GM23338 (cell line): ENCODE measurements around the gene TNS1. TPM values are rescaled to one million over a fixed set of nuclear protein-coding genes. Genes with fewer than 3 reads are reported as not detected.

Experiments
- ATAC-seq: fragments of 200-7000 bp; cut with Tn5 transposase; 3 replicates; pipeline ENCODE4 v1.9.1; 2020
- DNase-seq: peaks from one replicate; pipeline ENCODE4 v3.0.0-alpha.2; 2015; ENCODE audit warnings: low spot score
- H2AFZ ChIP-seq: fragments of 200-600 bp; sonication (generic); 2 replicates; pipeline ENCODE4 v1.8.0; 2016; ENCODE audit warnings: antibody characterized with exemption, mild to moderate bottlenecking, moderate library complexity
- H3F3A ChIP-seq: fragments of 200-600 bp; sonication (generic); replicated peaks from 2 replicates; pipeline ENCODE4 v1.8.0; 2017; ENCODE audit warnings: antibody characterized with exemption, mixed run types, low read depth
- H3K27ac ChIP-seq: fragments of 200-600 bp; sonication (generic); 2 replicates; pipeline ENCODE4 v1.6.1; 2016; ENCODE audit warnings: low read depth
- H3K27me3 ChIP-seq: fragments of 200-600 bp; sonication (generic); 2 replicates; pipeline ENCODE4 v1.8.0; 2016; ENCODE audit warnings: mild to moderate bottlenecking, mixed run types, moderate library complexity; ENCODE audit not compliant: insufficient read depth
- H3K36me3 ChIP-seq: fragments of 200-600 bp; sonication (generic); 2 replicates; pipeline ENCODE4 v1.8.0; 2016; ENCODE audit warnings: mild to moderate bottlenecking; ENCODE audit not compliant: insufficient read depth
- H3K4me1 ChIP-seq: fragments of 200-600 bp; sonication (generic); 2 replicates; pipeline ENCODE4 v1.8.0; 2016; ENCODE audit warnings: mild to moderate bottlenecking, moderate library complexity; ENCODE audit not compliant: insufficient read depth
- H3K4me2 ChIP-seq: fragments of 200-600 bp; sonication (generic); 2 replicates; pipeline ENCODE4 v1.7.1; 2017; ENCODE audit warnings: mixed run types
- H3K4me3 ChIP-seq: fragments of 200-600 bp; sonication (generic); 2 replicates; pipeline ENCODE4 v1.6.1; 2016; ENCODE audit warnings: mixed run types
- H3K79me2 ChIP-seq: fragments of 200-600 bp; sonication (generic); replicated peaks from 2 replicates; pipeline ENCODE4 v1.8.0; 2017; ENCODE audit warnings: mild to moderate bottlenecking; ENCODE audit not compliant: insufficient read depth
- H3K9me2 ChIP-seq: fragments of 200-600 bp; sonication (generic); 2 replicates; pipeline ENCODE4 v1.8.0; 2017; ENCODE audit not compliant: insufficient read depth
- H4K20me1 ChIP-seq: fragments of 200-600 bp; sonication (generic); replicated peaks from 2 replicates; pipeline ENCODE4 v1.8.0; 2017; ENCODE audit warnings: mild to moderate bottlenecking; ENCODE audit not compliant: insufficient read depth
- H3K27ac Mint-ChIP-seq: 2 replicates; pipeline ENCODE4 v1.8.0; 2020; ENCODE audit warnings: inconsistent platforms, mild to moderate bottlenecking, moderate library complexity, mixed read lengths
- H3K27me3 Mint-ChIP-seq: 3 replicates; pipeline ENCODE4 v1.8.0; 2022; ENCODE audit warnings: low read depth, mild to moderate bottlenecking, moderate library complexity, mixed read lengths, inconsistent platforms; ENCODE audit not compliant: insufficient read depth, poor library complexity
- H3K36me3 Mint-ChIP-seq: 3 replicates; pipeline ENCODE4 v1.8.0; 2021; ENCODE audit warnings: low read depth, mild to moderate bottlenecking, inconsistent platforms, moderate library complexity, mixed read lengths
- H3K4me1 Mint-ChIP-seq: 3 replicates; pipeline ENCODE4 v1.8.0; 2020; ENCODE audit warnings: mild to moderate bottlenecking, inconsistent platforms, mixed read lengths
- H3K4me3 Mint-ChIP-seq: 3 replicates; pipeline ENCODE4 v1.8.0; 2021; ENCODE audit warnings: moderate library complexity, mild to moderate bottlenecking, inconsistent platforms, mixed read lengths
- H3K9me3 Mint-ChIP-seq: 3 replicates; pipeline ENCODE4 v1.8.0; 2020; ENCODE audit warnings: moderate library complexity, mild to moderate bottlenecking, inconsistent platforms, mixed read lengths
- CREB1 ChIP-seq: fragments of 250-450 bp; sonication (Bioruptor Pico); IDR thresholded peaks from 2 replicates; pipeline ENCODE4 v1.5.0; 2020; ENCODE audit warnings: low read depth, mild to moderate bottlenecking, moderate library complexity
- EZH2 ChIP-seq: fragments of 200-600 bp; sonication (generic); IDR thresholded peaks from one replicate; pipeline ENCODE4 v1.8.0; 2017; ENCODE audit warnings: antibody characterized with exemption, mild to moderate bottlenecking, low read depth; ENCODE audit not compliant: unreplicated experiment
- REST ChIP-seq: IDR thresholded peaks from one replicate; pipeline ENCODE4 v1.6.1; 2018; ENCODE audit warnings: antibody characterized with exemption; ENCODE audit not compliant: unreplicated experiment
- STAT1 ChIP-seq: IDR thresholded peaks from one replicate; pipeline ENCODE4 v1.6.1; 2016; ENCODE audit warnings: antibody characterized with exemption; ENCODE audit not compliant: unreplicated experiment
- ZNF114 ChIP-seq: fragments of 250-450 bp; sonication (Bioruptor Pico); IDR thresholded peaks from 2 replicates; pipeline ENCODE4 v1.5.0; 2020; ENCODE audit warnings: mild to moderate bottlenecking, moderate library complexity
- ZNF462 ChIP-seq: fragments of 250-450 bp; sonication (Bioruptor Pico); IDR thresholded peaks from 2 replicates; pipeline ENCODE4 v1.5.0; 2020; ENCODE audit warnings: mild to moderate bottlenecking, moderate library complexity
- polyA plus RNA-seq: library from polyadenylated mRNA; unstranded; fragments of >200 nt; fragmentation: Nextera tagmentation; extraction: Ambion mirVana; gene quantifications from 2 replicates; pipeline ENCODE4 v1.2.1, GENCODE V29; 2016
- total RNA-seq: library from RNA; depleted of rRNA; stranded (reverse); fragments of >200 nt; shearing (Covaris generic); gene quantifications from 2 replicates; pipeline ENCODE4 v1.2.3, GENCODE V29; 2014

TNS1 gene
- total and polyA plus RNA-seq, 2 experiments from 2014 or later: 2.0 to 7.4 TPM

GRCh38 chr2:217808326-217808725 is 194.5 kb downstream of the TNS1 start:
- Histone ChIP-seq H2AFZ (no peak overlapping the region), H4K20me1 (no peaks in the 10 kb centered on the region), H3K27ac (no peak overlapping the region), H3K4me2 (no peak overlapping the region), H3K79me2 (no peaks in the 10 kb centered on the region), H3K4me1 (no peaks in the 10 kb centered on the region), H3K4me3 (no peak overlapping the region), H3K27me3 (no peaks in the 10 kb centered on the region), H3K36me3 (no peaks in the 10 kb centered on the region), H3K9me2 (no peaks in the 10 kb centered on the region), H3F3A (no peaks in the 10 kb centered on the region)
- Mint-ChIP-seq H3K4me1 (peaks cover 4% of the 10 kb centered on the region; the same call in 2 of the 3 replicates), H3K9me3 (peaks cover 3% of the 10 kb centered on the region; the same call in 2 of the 3 replicates), H3K36me3 (peaks cover 17% of the 10 kb centered on the region), H3K4me3 (no peak overlapping the region), H3K27me3 (peaks cover 12% of the 10 kb centered on the region), H3K27ac (no peak overlapping the region)
- no peak for ATAC-seq
- DNase-seq: no peak
- no peak for TF ChIP-seq ZNF114 (CRISPR knock-in tag)

GRCh38 chr2:217807753-217808152 is 195.0 kb downstream of the TNS1 start:
- Mint-ChIP-seq H3K4me1 (peaks cover 4% of the 10 kb centered on the region; the same call in 2 of the 3 replicates), H3K4me3 (no peak overlapping the region), H3K36me3 (peaks cover 17% of the 10 kb centered on the region), H3K27me3 (peaks cover 12% of the 10 kb centered on the region), H3K9me3 (peaks cover 3% of the 10 kb centered on the region; the same call in 2 of the 3 replicates), H3K27ac (no peak overlapping the region)
- H4K20me1 ChIP-seq: no peaks in the 10 kb centered on the region
- H3K36me3 ChIP-seq: no peaks in the 10 kb centered on the region
- no peaks in the 10 kb centered on the region for H3K79me2 ChIP-seq
- H3F3A ChIP-seq: no peaks in the 10 kb centered on the region
- ATAC-seq: no peak
- H3K4me3 ChIP-seq: no peak overlapping the region
- no peak overlapping the region for H3K4me2 ChIP-seq
- H3K9me2 ChIP-seq: no peaks in the 10 kb centered on the region
- no peaks in the 10 kb centered on the region for H3K4me1 ChIP-seq
- TF ChIP-seq STAT1: no peak
- no peak overlapping the region for H3K27ac ChIP-seq
- no peak for DNase-seq
- no peak overlapping the region for H2AFZ ChIP-seq
- no peaks in the 10 kb centered on the region for H3K27me3 ChIP-seq

- Histone ChIP-seq H3K4me1 (no peaks in the 10 kb centered on the region), H2AFZ (no peak overlapping the region), H3K9me2 (no peaks in the 10 kb centered on the region), H3K27me3 (no peaks in the 10 kb centered on the region), H3K4me2 (no peak overlapping the region), H3F3A (no peaks in the 10 kb centered on the region), H4K20me1 (no peaks in the 10 kb centered on the region), H3K27ac (no peak overlapping the region), H3K36me3 (no peaks in the 10 kb centered on the region), H3K4me3 (no peak overlapping the region), H3K79me2 (no peaks in the 10 kb centered on the region)
- no peak for TF ChIP-seq ZNF462 (CRISPR knock-in tag)
- no peak for TF ChIP-seq CREB1
- no peak for TF ChIP-seq EZH2
- TF ChIP-seq REST: no peak
- ATAC-seq: no peak
- Mint-ChIP-seq H3K4me3 (no peak overlapping the region), H3K27ac (no peak overlapping the region), H3K27me3 (peaks cover 9% of the 10 kb centered on the region), H3K36me3 (peaks cover 17% of the 10 kb centered on the region), H3K9me3 (peaks cover 3% of the 10 kb centered on the region; the same call in 2 of the 3 replicates), H3K4me1 (peaks cover 4% of the 10 kb centered on the region; the same call in 2 of the 3 replicates)
- DNase-seq: no peak
Measured at GRCh38 chr2:217807025-217807424, 195.8 kb downstream of the TNS1 start.
